ENCODE results near the gene TNFRSF19. TPM values are rescaled to one million over a fixed set of nuclear protein-coding genes. Genes with fewer than 3 reads are reported as not detected.

The TNFRSF19 gene
- total and polyA plus RNA-seq, 2 experiments from 2014 or later: 19.8 to 25.3 TPM

- H3K4me1 ChIP-seq (ENCODE audit: insufficient read depth): peaks cover 17% of the 10 kb centered on the region
- no peaks in the 10 kb centered on the region for H3K27me3 ChIP-seq
- H2AFZ ChIP-seq: no peak overlapping the region
- H3K9me3 ChIP-seq (ENCODE audit: low read depth): no peaks in the 10 kb centered on the region
- no peak overlapping the region for H3K4me2 ChIP-seq
- 59% methylated on average over 4 of the region's 4 CpGs for WGBS (ENCODE audit: low lambda C conversion rate, missing lambda C conversion rate)
- H4K20me1 ChIP-seq (ENCODE audit: insufficient read depth, poor library complexity, severe bottlenecking): no peaks in the 10 kb centered on the region
- H3K4me3 ChIP-seq: no peak overlapping the region
- no peak overlapping the region for H3K27ac ChIP-seq
- H3K79me2 ChIP-seq: no peaks in the 10 kb centered on the region
- H3K9me2 ChIP-seq (replicated peaks; ENCODE audit: insufficient read depth): no peaks in the 10 kb centered on the region
- TF ChIP-seq CTCF (IDR thresholded peaks at IDR 0.05; ENCODE audit: poor library complexity): no peak
- no peak for TF ChIP-seq EZH2 (IDR thresholded peaks at IDR 0.05; ENCODE audit: borderline replicate concordance)
- no peak for TF ChIP-seq EZH2phosphoT487 (IDR thresholded peaks at IDR 0.05; ENCODE audit: low read depth, severe bottlenecking, unreplicated experiment)
- H3K36me3 ChIP-seq (replicated peaks; ENCODE audit: insufficient read depth, low read depth): no peaks in the 10 kb centered on the region
- no peak for DNase-seq (ENCODE audit: low spot score)
These were observed 86.6 kb downstream of the TNFRSF19 start for GRCh38 chr13:23656637-23657371.

DNA sequence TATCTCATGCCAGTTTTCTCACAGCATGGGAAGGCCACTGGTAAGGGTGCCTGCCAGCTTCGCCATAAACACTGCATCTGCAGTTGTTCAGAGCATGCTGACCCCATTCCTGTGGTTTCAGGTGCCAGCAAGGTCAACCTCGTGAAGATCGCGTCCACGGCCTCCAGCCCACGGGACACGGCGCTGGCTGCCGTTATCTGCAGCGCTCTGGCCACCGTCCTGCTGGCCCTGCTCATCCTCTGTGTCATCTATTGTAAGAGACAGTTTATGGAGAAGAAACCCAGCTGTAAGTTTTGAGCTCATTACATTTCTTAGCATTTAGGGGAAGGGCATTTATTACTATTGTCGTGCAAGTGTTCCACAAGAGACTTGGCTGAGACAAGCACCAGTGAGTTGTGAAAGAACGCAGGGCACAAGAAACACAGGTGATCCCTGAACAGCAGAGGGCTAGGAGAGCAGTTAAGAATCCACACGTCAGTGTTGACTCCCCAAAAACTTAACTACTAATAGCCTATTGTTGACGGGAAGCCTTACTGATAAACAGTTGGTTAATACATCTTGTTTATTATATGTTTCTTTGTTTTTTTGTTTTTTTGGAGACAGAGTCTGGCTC lies 88.8 kb downstream of the TNFRSF19 start:
- H3K4me2 ChIP-seq: no peak overlapping the region
- H3K36me3 ChIP-seq (replicated peaks; ENCODE audit: insufficient read depth, low read depth): peaks cover 4% of the 10 kb centered on the region
- DNase-seq (ENCODE audit: low spot score): no peak
- H3K9me3 ChIP-seq (ENCODE audit: low read depth): no peaks in the 10 kb centered on the region
- no peaks in the 10 kb centered on the region for H4K20me1 ChIP-seq (ENCODE audit: insufficient read depth, poor library complexity, severe bottlenecking)
- H3K4me1 ChIP-seq (ENCODE audit: insufficient read depth): peaks cover 17% of the 10 kb centered on the region
- TF ChIP-seq CTCF (IDR thresholded peaks at IDR 0.05; ENCODE audit: poor library complexity) (no peak), EZH2phosphoT487 (IDR thresholded peaks at IDR 0.05; ENCODE audit: low read depth, severe bottlenecking, unreplicated experiment) (no peak), EZH2 (IDR thresholded peaks at IDR 0.05; ENCODE audit: borderline replicate concordance) (no peak)
- H3K27me3 ChIP-seq: no peaks in the 10 kb centered on the region
- peaks cover 4% of the 10 kb centered on the region for H3K79me2 ChIP-seq
- WGBS (ENCODE audit: low lambda C conversion rate, missing lambda C conversion rate): 72% methylated on average over 15 of the region's 15 CpGs
- no peaks in the 10 kb centered on the region for H3K9me2 ChIP-seq (replicated peaks; ENCODE audit: insufficient read depth)
- H3K27ac ChIP-seq: no peak overlapping the region
- no peak overlapping the region for H3K4me3 ChIP-seq
- no peak overlapping the region for H2AFZ ChIP-seq

- Histone ChIP-seq H3K79me2 (peaks cover 4% of the 10 kb centered on the region), H2AFZ (no peak overlapping the region)
- whole genome bisulfite sequencing (ENCODE audit: low lambda C conversion rate, missing lambda C conversion rate): 86% methylated on average over 9 of the region's 9 CpGs
These were observed 90.0 kb downstream of the TNFRSF19 start for GRCh38 chr13:23660249-23660648.

GRCh38 chr13:23666582-23666981 lies 96.4 kb downstream of the TNFRSF19 start:
- 71% methylated on average over 8 of the region's 8 CpGs for WGBS (ENCODE audit: low lambda C conversion rate, missing lambda C conversion rate)
- TF ChIP-seq CTCF (IDR thresholded peaks at IDR 0.05; ENCODE audit: poor library complexity): no peak
- no peak for TF ChIP-seq EZH2 (IDR thresholded peaks at IDR 0.05; ENCODE audit: borderline replicate concordance)
- no peak for TF ChIP-seq EZH2phosphoT487 (IDR thresholded peaks at IDR 0.05; ENCODE audit: low read depth, severe bottlenecking, unreplicated experiment)

More at GRCh38 chr13:23660249-23660648, 90.0 kb downstream of the TNFRSF19 start:
- no peak overlapping the region for H3K27ac ChIP-seq
- H3K9me2 ChIP-seq (replicated peaks; ENCODE audit: insufficient read depth): no peaks in the 10 kb centered on the region
- H3K4me1 ChIP-seq (ENCODE audit: insufficient read depth): peaks cover 11% of the 10 kb centered on the region
- H3K4me2 ChIP-seq: no peak overlapping the region
- H4K20me1 ChIP-seq (ENCODE audit: insufficient read depth, poor library complexity, severe bottlenecking): no peaks in the 10 kb centered on the region
- DNase-seq (ENCODE audit: low spot score): no peak
- TF ChIP-seq EZH2 (IDR thresholded peaks at IDR 0.05; ENCODE audit: borderline replicate concordance) (no peak), EZH2phosphoT487 (IDR thresholded peaks at IDR 0.05; ENCODE audit: low read depth, severe bottlenecking, unreplicated experiment) (no peak)
- H3K4me3 ChIP-seq: no peak overlapping the region
- peaks cover 4% of the 10 kb centered on the region for H3K36me3 ChIP-seq (replicated peaks; ENCODE audit: insufficient read depth, low read depth)
- no peaks in the 10 kb centered on the region for H3K9me3 ChIP-seq (ENCODE audit: low read depth)
- no peaks in the 10 kb centered on the region for H3K27me3 ChIP-seq

More at GRCh38 chr13:23666582-23666981, 96.4 kb downstream of the TNFRSF19 start:
- no peak for DNase-seq (ENCODE audit: low spot score)
- Histone ChIP-seq H4K20me1 (ENCODE audit: insufficient read depth, poor library complexity, severe bottlenecking) (no peaks in the 10 kb centered on the region), H3K4me1 (ENCODE audit: insufficient read depth) (no peaks in the 10 kb centered on the region), H3K27me3 (no peaks in the 10 kb centered on the region), H3K9me2 (replicated peaks; ENCODE audit: insufficient read depth) (no peaks in the 10 kb centered on the region), H3K9me3 (ENCODE audit: low read depth) (no peaks in the 10 kb centered on the region), H2AFZ (no peak overlapping the region), H3K27ac (no peak overlapping the region), H3K4me2 (no peak overlapping the region), H3K79me2 (peaks cover 4% of the 10 kb centered on the region), H3K4me3 (no peak overlapping the region), H3K36me3 (replicated peaks; ENCODE audit: insufficient read depth, low read depth) (peaks cover 4% of the 10 kb centered on the region)
